ENCODE measurements around the gene ASIC1.

The ASIC1 gene

GRCh38 chr12:50085615-50086072, 28.2 kb downstream of the ASIC1 start:
- DNase-seq, result no peak

- no peak for DNase-seq
Measured at GRCh38 chr12:50086148-50086547, 28.8 kb downstream of the ASIC1 start.

GRCh38 chr12:50087151-50087550, 29.8 kb downstream of the ASIC1 start:
- no peak for DNase-seq

- no peak for DNase-seq
Measured at GRCh38 chr12:50087995-50088394, 30.6 kb downstream of the ASIC1 start.

GRCh38 chr12:50088577-50089335, 31.4 kb downstream of the ASIC1 start:
- peak; percentile 37 for DNase-seq

- no peak for DNase-seq
Measured at GRCh38 chr12:50089730-50090129, 32.3 kb downstream of the ASIC1 start.

- no peak for DNase-seq
Measured at GRCh38 chr12:50090391-50090790, 33.0 kb downstream of the ASIC1 start.

GRCh38 chr12:50097952-50098351, 40.6 kb downstream of the ASIC1 start:
- DNase-seq, result no peak

GRCh38 chr12:50099302-50100008, 42.1 kb downstream of the ASIC1 start:
- DNase-seq, result no peak

GRCh38 chr12:50100561-50100960, 43.2 kb downstream of the ASIC1 start:
- DNase-seq, result no peak

GRCh38 chr12:50101663-50102062, 44.3 kb downstream of the ASIC1 start:
- DNase-seq, result no peak

GRCh38 chr12:50102131-50102531, 44.7 kb downstream of the ASIC1 start:
- DNase-seq, result no peak

GRCh38 chr12:50102646-50103309, 45.4 kb downstream of the ASIC1 start:
- DNase-seq, result no peak

- DNase-seq, result no peak
Measured at GRCh38 chr12:50103351-50103750, 46.0 kb downstream of the ASIC1 start.

- DNase-seq, result no peak
Measured at GRCh38 chr12:50103767-50104321, 46.4 kb downstream of the ASIC1 start, which contains the start of gene GPD1. GPD1 (plus strand) TSS chr12:50104008; CDS start chr12:50104051, 43 bp downstream.

- DNase-seq, result no peak
Measured at GRCh38 chr12:50104417-50105366, 47.3 kb downstream of the ASIC1 start.

GRCh38 chr12:50105913-50106450, 48.6 kb downstream of the ASIC1 start:
- DNase-seq, result no peak

- DNase-seq, result no peak
Measured at GRCh38 chr12:50106907-50107306, 49.5 kb downstream of the ASIC1 start.

GRCh38 chr12:50107416-50108268, 50.2 kb downstream of the ASIC1 start:
- DNase-seq, result no peak

GRCh38 chr12:50109319-50109718, 51.9 kb downstream of the ASIC1 start:
- DNase-seq, result no peak
